Activated T-helper 2 cell treated with anti-CD3 and anti-CD28 coated beads, Interferon-gamma antibody, Interleukin-2, Interleukin-4, amounts not matched to agents 10 μg/mL and 5 μg/mL and 100 μg/mL, durations not matched to agents 14 hours and 24 hours and 36 hours (primary cell): ENCODE measurements around the gene TMEM168. TPM values are rescaled to one million over a fixed set of nuclear protein-coding genes. Genes with fewer than 3 reads are reported as not detected.
"Not testable (repeated sequence)": the region's sequence is repeated elsewhere in the genome, so short reads cannot be mapped to it uniquely, and the experiment has no call there.

Experiments used
- DNase-seq: peaks from one replicate; pipeline ENCODE4 v3.0.0; 2021; ENCODE audit warnings: low spot score
- H3K27ac Mint-ChIP-seq: one replicate; pipeline ENCODE4 v1.8.0; 2021; ENCODE audit warnings: mixed read lengths
- H3K27me3 Mint-ChIP-seq: one replicate; pipeline ENCODE4 v1.8.0; 2021; ENCODE audit warnings: low read depth, mixed read lengths
- H3K36me3 Mint-ChIP-seq: one replicate; pipeline ENCODE4 v1.8.0; 2021; ENCODE audit warnings: low read depth, mixed read lengths
- H3K4me1 Mint-ChIP-seq: one replicate; pipeline ENCODE4 v1.8.0; 2021; ENCODE audit warnings: low read depth, mixed read lengths
- H3K4me3 Mint-ChIP-seq: one replicate; pipeline ENCODE4 v1.8.0; 2021; ENCODE audit warnings: low read depth, mild to moderate bottlenecking, moderate library complexity, mixed read lengths
- H3K9me3 Mint-ChIP-seq: one replicate; pipeline ENCODE4 v1.8.0; 2021; ENCODE audit warnings: mixed read lengths
- intact Hi-C: fragments of 100-400 bp; cut with micrococcal nuclease; formaldehyde crosslinking; loops from one replicate; pipeline ENCODE4 v1.15.1; 2023
- total RNA-seq: library from RNA; stranded (reverse); gene quantifications from 2 replicates; pipeline ENCODE4 v1.2.3, GENCODE V29; 2022

Gene TMEM168
- total RNA-seq, 1 donor from 2014 or later, result 16.3 TPM

DNA sequence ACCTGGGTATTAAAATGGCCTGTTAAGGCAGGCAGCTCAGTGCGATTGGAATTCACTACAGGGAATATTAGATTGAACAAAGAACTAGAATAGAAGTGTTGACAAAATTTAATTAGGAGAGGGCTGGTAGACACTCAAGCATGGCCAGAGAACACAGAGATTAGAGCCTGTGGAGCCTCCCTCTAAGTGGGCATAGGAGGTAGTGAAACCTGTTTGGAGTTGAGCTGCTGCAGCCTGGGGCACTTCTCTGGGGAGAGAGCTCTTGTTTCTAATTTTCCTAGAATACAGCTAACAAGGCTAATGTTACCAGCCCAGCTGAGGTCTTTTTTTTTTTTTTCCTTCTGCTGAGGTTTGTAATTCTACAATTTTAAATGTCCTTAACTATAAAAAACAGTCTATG lies 46.4 kb downstream of the TMEM168 start:
- no peaks in the 10 kb centered on the region for H3K27me3 Mint-ChIP-seq
- peaks cover 1% of the 10 kb centered on the region for H3K9me3 Mint-ChIP-seq
- no peak overlapping the region for H3K4me3 Mint-ChIP-seq
- no peak overlapping the region for H3K27ac Mint-ChIP-seq
- no peaks in the 10 kb centered on the region for H3K4me1 Mint-ChIP-seq
- H3K36me3 Mint-ChIP-seq, result no peaks in the 10 kb centered on the region
- intact Hi-C loops, result no loop called here
- no peak for DNase-seq

DNA sequence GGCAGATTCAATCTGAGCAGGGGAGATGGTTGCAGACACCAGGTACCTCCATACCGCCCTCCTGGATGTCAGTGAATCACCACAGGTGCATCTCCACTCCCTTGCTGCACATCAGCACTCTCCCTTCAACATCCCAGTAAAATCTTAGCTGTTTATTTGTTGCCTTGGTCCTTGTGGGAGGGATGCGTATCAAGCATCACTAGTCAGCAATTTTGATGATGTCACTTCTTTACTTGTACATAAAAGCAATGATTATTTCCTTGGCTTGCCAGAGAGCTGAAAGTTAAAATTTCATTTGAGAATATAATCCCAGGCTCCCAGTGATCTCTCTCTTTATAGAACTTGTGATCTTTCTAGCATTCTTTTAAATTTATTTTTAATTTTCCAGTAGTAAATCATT lies 49.5 kb downstream of the TMEM168 start:
- Mint-ChIP-seq H3K36me3 (no peaks in the 10 kb centered on the region), H3K4me3 (no peak overlapping the region), H3K27ac (no peak overlapping the region), H3K9me3 (peaks cover 15% of the 10 kb centered on the region), H3K27me3 (no peaks in the 10 kb centered on the region), H3K4me1 (no peaks in the 10 kb centered on the region)
- no peak for DNase-seq
- intact Hi-C loops, result no loop called here

- Mint-ChIP-seq H3K9me3 (peaks cover 19% of the 10 kb centered on the region), H3K27me3 (no peaks in the 10 kb centered on the region)
- intact Hi-C loops, result no loop called here
Measured at GRCh38 chr7:112739436-112740180, 50.6 kb downstream of the TMEM168 start.

DNA sequence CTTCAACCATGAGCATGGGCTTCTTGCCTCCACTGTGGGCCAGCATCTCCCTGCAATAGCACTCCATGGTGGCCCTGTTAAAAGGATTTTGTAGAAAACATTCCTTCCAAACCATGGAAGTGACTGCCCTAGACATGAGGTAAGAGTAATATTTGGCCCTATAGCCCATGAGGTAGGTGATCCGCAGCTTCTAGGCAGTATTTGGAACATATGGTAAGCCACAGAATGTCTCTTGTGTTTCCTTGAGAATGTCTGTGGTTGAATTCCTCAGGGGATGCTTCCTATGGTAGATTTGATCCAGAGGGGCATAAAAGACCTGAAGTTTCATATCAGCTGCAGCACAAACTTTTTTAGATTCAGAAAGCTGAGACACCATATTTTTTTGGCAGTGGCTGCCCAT lies 54.9 kb downstream of the TMEM168 start:
- Mint-ChIP-seq H3K4me3 (no peak overlapping the region), H3K9me3 (peaks cover 34% of the 10 kb centered on the region), H3K4me1 (no peaks in the 10 kb centered on the region), H3K27me3 (no peaks in the 10 kb centered on the region), H3K27ac (no peak overlapping the region), H3K36me3 (no peaks in the 10 kb centered on the region)
- intact Hi-C loops, result no loop called here
- DNase-seq, result no peak

More at GRCh38 chr7:112739436-112740180, 50.6 kb downstream of the TMEM168 start:
- no peak overlapping the region for H3K4me3 Mint-ChIP-seq
- no peak for DNase-seq
- no peaks in the 10 kb centered on the region for H3K36me3 Mint-ChIP-seq
- no peak overlapping the region for H3K27ac Mint-ChIP-seq
- H3K4me1 Mint-ChIP-seq, result no peaks in the 10 kb centered on the region

- H3K4me3 Mint-ChIP-seq, result not testable (repeated sequence)
Measured at GRCh38 chr7:112731324-112731723, 58.9 kb downstream of the TMEM168 start.

GRCh38 chr7:112726076-112726475 lies 64.1 kb downstream of the TMEM168 start:
- intact Hi-C loops, result no loop called here

More at GRCh38 chr7:112731324-112731723, 58.9 kb downstream of the TMEM168 start:
- H3K27me3 Mint-ChIP-seq, H3K27ac Mint-ChIP-seq, H3K4me1 Mint-ChIP-seq, intact Hi-C loops, H3K36me3 Mint-ChIP-seq, DNase-seq: not testable (repeated sequence)
- H3K9me3 Mint-ChIP-seq, result peaks cover 36% of the 10 kb centered on the region

DNA sequence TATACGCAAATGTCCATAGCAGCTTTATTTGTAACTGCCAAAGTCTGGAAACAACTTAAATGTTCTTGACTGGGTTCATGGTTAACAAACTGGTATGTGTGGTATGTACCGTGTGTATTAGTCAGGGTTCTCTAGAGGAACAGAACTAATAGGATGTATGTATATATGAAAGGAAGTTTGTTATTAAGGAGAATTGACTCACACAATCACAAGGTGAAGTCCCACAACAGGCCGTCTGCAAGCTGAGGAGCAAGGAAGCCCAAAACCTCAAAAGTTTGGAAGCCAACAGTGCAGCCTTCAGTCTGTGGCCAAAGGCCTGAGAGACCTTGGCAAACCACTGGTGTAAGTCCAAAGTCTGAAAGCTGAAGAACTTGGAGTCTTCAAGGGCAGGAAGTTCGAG lies 66.8 kb downstream of the TMEM168 start:
- intact Hi-C loops, result no loop called here
- no peak for DNase-seq
- Mint-ChIP-seq H3K27ac (no peak overlapping the region), H3K36me3 (no peaks in the 10 kb centered on the region), H3K27me3 (no peaks in the 10 kb centered on the region), H3K9me3 (peaks cover 5% of the 10 kb centered on the region), H3K4me3 (no peak overlapping the region), H3K4me1 (no peaks in the 10 kb centered on the region)

More at GRCh38 chr7:112726076-112726475, 64.1 kb downstream of the TMEM168 start:
- Mint-ChIP-seq H3K36me3 (no peaks in the 10 kb centered on the region), H3K4me1 (no peaks in the 10 kb centered on the region), H3K27ac (no peak overlapping the region), H3K27me3 (no peaks in the 10 kb centered on the region), H3K9me3 (peaks cover 13% of the 10 kb centered on the region), H3K4me3 (no peak overlapping the region)
- no peak for DNase-seq

DNA sequence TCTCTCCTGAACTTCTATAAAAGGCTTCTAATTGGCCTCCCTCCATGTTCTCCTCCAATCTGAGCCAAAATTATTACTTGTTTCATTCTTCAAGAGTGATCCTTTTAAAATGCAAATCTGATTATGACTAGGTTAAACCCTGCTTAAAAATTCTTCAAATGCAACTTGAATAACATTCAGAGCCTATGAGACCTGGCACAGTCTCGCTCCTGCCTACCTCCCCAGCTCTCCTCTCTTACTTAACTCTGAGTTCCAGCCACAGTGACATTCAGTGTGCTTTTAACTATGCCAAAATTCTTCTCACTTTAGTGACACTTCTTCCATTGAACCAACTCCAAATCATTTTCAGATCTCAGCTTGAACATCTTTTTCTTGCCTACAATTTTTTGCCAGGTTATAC lies 68.8 kb downstream of the TMEM168 start:
- H3K4me3 Mint-ChIP-seq, result no peak overlapping the region
- DNase-seq, result no peak
- no peaks in the 10 kb centered on the region for H3K36me3 Mint-ChIP-seq
- H3K27me3 Mint-ChIP-seq, result no peaks in the 10 kb centered on the region
- no peaks in the 10 kb centered on the region for H3K9me3 Mint-ChIP-seq
- intact Hi-C loops, result no loop called here
- H3K27ac Mint-ChIP-seq, result no peak overlapping the region
- no peaks in the 10 kb centered on the region for H3K4me1 Mint-ChIP-seq

DNA sequence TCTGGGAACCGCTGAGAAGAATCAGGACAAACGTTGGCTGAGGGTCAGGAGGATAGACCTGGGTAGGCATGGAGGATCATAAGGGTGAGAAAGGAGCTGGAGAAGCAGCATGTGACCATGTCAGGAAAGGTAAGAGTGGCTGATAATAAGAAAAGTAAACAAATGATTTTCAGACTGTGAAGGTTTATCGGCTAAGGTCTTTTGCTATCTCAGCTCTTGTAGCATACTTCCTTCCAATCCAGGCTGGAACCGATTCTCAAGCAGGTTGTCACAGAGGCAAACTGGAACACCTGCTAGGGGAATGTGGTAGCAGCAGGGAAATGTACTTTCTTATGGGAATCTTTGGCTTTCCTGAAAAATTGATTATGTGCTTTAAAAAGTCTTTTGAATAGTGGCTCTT lies 74.7 kb downstream of the TMEM168 start:
- intact Hi-C loops, result no loop called here
- Mint-ChIP-seq H3K4me3 (no peak overlapping the region), H3K36me3 (no peaks in the 10 kb centered on the region), H3K9me3 (no peaks in the 10 kb centered on the region), H3K27me3 (no peaks in the 10 kb centered on the region), H3K27ac (no peak overlapping the region), H3K4me1 (no peaks in the 10 kb centered on the region)
- no peak for DNase-seq

DNA sequence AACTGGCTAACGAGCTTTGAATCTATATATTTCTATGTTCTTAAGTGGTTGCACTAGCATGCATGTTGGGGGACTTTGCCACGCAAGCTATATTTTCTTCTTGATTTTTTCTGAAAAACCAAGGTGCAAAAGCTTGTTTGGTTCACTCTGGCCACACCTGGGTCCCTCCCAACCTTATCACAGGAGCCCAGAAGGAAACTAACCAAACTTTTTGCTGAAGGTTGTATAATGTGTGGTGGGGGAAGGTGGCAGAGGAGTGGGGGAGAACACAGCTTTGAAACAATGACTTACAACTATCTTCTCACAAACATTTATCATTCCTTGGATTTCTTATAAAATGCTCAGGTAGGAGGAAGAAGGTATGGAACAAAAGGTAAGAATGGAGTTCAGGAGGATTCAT lies 75.3 kb downstream of the TMEM168 start:
- DNase-seq, result no peak
- Mint-ChIP-seq H3K9me3 (no peaks in the 10 kb centered on the region), H3K36me3 (no peaks in the 10 kb centered on the region), H3K27me3 (no peaks in the 10 kb centered on the region), H3K27ac (no peak overlapping the region), H3K4me1 (no peaks in the 10 kb centered on the region), H3K4me3 (no peak overlapping the region)
- intact Hi-C loops, result no loop called here
